Right renal cortex interstitium (tissue), 3 donors: ENCODE data around the gene WDR38. TPM values are rescaled to one million over a fixed set of nuclear protein-coding genes. Genes with fewer than 3 reads are reported as not detected.

ENCODE experiments used
- DNase-seq, 3 donors: peaks; one replicate each; pipeline ENCODE4 v3.0.0-alpha.2; 2013; ENCODE audit warnings: low read depth in 3 of 3, low spot score in 2 of 3
- polyA plus RNA-seq, 3 donors: library from polyadenylated mRNA; unstranded; fragments of 120-200 nt; gene quantifications; one replicate each; pipeline ENCODE4 v1.2.1, GENCODE V29; 2013; ENCODE audit not compliant: insufficient read length in 3 of 3

Gene WDR38, protein sequence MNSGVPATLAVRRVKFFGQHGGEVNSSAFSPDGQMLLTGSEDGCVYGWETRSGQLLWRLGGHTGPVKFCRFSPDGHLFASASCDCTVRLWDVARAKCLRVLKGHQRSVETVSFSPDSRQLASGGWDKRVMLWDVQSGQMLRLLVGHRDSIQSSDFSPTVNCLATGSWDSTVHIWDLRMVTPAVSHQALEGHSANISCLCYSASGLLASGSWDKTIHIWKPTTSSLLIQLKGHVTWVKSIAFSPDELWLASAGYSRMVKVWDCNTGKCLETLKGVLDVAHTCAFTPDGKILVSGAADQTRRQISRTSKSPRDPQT
- under 1 TPM; 0.24 to 0.37 (median 0.37) TPM for polyA plus RNA-seq

GRCh38 chr9:124852829-124853531 lies at the start of gene WDR38:
Gene WDR38 (plus strand): TSS chr9:124853460. CDS start chr9:124853532, 72 bp downstream.
- peak in 1 of 3 donors; percentile 45 for DNase-seq

DNA sequence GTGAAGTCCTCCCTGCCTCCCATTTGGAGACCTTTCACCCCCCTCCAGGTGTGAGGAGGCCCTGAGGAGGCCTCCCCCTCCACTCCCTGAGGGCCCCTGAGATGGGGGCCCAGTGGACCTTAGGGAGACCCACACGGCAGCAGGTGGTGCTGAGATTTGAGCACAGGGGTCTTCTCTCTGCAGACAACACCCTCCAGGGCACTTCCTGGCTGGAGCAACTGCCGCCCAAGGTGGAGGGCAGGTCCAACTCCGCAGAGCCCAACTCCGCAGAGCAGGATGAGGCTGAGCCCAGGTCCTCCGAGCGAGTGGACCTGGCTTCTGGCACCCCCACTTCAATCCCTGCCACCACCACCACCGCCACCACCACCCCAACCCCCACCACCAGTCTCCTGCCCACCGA lies 49.3 kb upstream of the WDR38 start:
- DNase-seq = no peak

GRCh38 chr9:124805186-124805585 lies 48.1 kb upstream of the WDR38 start:
- no peak for DNase-seq

GRCh38 chr9:124808246-124808956 lies 44.9 kb upstream of the WDR38 start:
- DNase-seq = no peak

- DNase-seq = no peak
Observed at GRCh38 chr9:124809211-124809610, 44.0 kb upstream of the WDR38 start.

DNA sequence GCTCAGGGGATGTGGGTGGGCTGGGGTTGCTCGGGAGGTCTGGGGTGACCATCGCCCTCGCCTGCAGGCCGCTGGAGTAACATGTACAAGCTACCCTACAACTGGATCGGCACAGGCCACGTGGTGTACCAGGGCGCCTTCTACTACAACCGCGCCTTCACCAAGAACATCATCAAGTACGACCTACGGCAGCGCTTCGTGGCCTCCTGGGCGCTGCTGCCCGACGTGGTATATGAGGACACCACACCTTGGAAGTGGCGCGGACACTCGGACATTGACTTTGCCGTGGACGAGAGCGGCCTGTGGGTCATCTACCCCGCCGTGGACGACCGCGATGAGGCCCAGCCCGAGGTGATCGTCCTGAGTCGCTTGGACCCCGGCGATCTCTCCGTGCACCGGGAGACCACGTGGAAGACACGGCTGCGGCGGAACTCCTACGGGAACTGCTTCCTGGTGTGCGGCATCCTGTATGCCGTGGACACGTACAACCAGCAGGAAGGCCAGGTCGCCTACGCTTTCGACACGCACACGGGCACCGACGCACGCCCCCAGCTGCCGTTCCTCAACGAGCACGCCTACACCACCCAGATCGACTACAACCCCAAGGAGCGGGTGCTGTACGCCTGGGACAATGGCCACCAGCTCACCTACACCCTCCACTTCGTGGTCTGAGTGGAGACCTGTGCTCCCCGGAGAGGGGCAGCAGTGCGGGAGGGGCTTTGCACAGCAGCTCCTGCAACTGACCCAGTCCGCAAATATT lies 43.3 kb upstream of the WDR38 start:
- no peak for DNase-seq

GRCh38 chr9:124810663-124811355 lies 42.5 kb upstream of the WDR38 start:
- DNase-seq = peak in 1 of 3 donors; percentile 24

- no peak for DNase-seq
Observed at GRCh38 chr9:124812441-124812876, 40.8 kb upstream of the WDR38 start.

GRCh38 chr9:124813041-124813440 lies 40.2 kb upstream of the WDR38 start:
- DNase-seq = no peak

DNA sequence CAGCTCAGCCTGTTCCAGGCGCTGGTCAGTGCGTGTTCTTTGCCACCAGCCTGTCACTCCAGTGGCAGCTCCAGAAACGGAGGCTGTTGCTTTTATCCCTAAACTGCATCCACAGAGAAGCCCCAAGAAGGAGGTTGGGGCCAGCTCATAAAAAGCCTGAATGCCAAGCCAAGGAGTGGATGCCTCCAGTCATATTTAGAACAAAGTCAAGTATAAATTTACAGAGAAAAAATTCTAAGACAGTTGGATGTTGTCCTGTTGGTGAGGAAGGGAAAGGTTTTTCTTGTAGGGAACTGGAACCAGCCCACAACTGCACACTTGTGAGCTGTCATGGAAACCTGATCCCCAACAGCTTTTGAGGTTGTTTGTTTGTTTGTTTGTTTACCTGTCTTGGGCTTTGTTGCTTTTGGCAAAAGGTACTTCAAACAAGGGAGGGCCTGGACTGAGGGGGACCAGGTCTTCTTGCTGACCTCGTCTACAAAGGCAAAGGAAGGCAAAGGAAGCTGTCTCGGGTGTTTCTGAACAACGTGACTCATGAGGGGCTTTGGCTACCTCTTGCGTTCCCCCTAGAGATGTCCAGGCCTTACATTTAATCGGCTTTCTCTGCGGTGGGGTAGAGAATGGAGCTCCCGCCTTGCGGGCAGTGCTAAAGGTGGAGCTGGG lies 39.6 kb upstream of the WDR38 start:
- no peak for DNase-seq

DNA sequence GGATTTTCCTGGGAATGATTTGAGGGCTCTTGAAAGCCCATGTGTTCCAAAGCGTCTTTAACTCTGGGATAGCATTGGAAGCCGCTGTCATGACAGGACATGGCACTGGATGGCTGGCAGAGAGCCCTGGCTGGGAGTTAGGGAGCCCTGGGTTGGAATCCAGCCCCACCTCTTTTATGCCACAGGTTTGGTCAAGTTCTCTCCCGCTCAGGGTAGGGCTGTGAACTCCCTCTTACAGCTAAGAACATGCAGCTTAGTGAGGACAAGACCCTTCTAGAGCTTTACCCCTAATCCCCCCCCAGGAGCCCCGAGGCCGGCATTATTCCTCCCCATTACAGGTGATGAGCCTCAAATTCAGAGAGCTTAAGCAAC lies 39.1 kb upstream of the WDR38 start:
- no peak for DNase-seq

DNA sequence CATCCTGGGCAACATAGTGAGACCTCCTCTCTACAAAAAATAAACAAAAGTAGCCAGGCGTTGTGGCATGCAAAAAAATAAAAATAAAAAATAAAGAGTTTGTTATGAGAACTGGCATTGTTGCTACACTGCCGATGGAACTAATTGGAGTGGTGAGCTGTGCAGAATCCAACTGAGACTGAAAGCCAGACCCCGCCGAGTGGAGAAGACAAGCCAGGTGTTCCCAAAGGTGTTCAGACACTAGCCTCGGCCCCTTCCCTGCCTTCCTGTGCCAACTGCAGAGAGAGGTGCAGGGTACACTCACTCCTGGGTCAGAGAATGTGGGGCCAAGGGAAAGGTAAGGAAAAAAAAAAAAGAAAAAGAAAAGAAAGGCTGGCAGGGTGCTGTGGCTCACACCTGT lies 37.7 kb upstream of the WDR38 start:
- no peak for DNase-seq

GRCh38 chr9:124818431-124819281 lies 34.6 kb upstream of the WDR38 start:
- no peak for DNase-seq

GRCh38 chr9:124820698-124821623 lies 32.3 kb upstream of the WDR38 start:
- no peak for DNase-seq

DNA sequence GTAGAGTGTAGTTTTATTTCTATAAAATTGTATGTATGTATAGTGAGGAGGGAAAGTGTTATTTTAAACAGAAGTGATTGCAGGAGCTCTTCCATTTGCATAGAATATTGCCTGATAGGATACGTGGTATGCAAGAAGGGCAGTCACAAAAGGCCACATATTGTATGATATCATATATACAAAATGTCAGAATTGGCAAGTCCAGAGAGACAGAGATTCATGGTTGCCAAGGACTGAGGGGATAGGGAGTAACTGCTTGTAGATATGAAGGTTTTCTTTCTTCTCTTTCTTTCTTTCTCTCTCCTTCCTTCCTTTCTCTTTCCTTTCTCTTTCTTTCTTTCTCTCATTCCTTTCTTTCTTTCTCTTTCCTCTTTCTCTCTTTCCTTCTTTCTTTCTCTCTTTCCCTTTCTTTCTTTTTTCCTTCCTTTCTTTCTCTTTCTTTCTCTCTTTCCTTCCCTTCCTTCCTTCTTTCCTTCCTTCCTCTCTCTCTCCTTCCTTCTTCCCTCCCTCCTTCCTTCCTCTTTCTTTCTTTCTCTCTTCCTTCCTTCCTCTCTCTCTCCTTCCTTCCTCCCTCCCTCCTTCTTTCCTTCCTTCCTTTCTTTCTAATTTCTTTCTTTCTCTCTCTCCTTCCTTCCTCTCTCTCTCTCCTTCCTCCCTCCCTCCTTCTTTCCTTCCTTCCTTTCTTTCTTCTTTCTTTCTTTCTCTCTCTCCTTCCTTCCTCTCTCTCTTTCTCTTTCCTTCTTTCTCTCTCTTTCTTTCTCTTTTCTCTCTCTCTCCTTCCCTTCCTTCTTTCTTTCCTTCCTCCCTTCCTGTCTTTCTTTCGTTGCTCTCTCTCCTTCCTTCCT lies 24.5 kb upstream of the WDR38 start:
- DNase-seq = no peak

- no peak for DNase-seq
Observed at GRCh38 chr9:124829334-124829669, 24.0 kb upstream of the WDR38 start.

- DNase-seq = no peak
Observed at GRCh38 chr9:124830593-124830992, 22.7 kb upstream of the WDR38 start.
